Epithelial cell of esophagus (primary cell): ENCODE data around the gene DTD2.
A peak's percentile ranks its signal among the peaks of the same experiment; 100 is the strongest.

ENCODE experiments used
- DNase-seq: peaks from one replicate; pipeline ENCODE4 v3.0.0; 2010; ENCODE audit warnings: low read depth
- H3K4me3 ChIP-seq: 2 replicates; pipeline ENCODE4 v1.5.1; 2011; ENCODE audit warnings: mild to moderate bottlenecking, low read length, control low read depth
- CTCF ChIP-seq: IDR thresholded peaks from 2 replicates; pipeline ENCODE4 v1.5.1; 2011; ENCODE audit warnings: low read depth, mild to moderate bottlenecking, low read length, control low read depth, inconsistent platforms; ENCODE audit not compliant: insufficient read depth; ENCODE audit errors: missing control alignments

Gene DTD2

GRCh38 chr14:31428011-31428410 lies 29.3 kb downstream of the DTD2 start:
- no peak for TF ChIP-seq CTCF
- no peak overlapping the region for H3K4me3 ChIP-seq
- no peak for DNase-seq

GRCh38 chr14:31426663-31427062 lies 30.6 kb downstream of the DTD2 start:
- TF ChIP-seq CTCF, result no peak
- no peak overlapping the region for H3K4me3 ChIP-seq
- no peak for DNase-seq

- no peak for DNase-seq
- TF ChIP-seq CTCF, result no peak
- H3K4me3 ChIP-seq, result no peak overlapping the region
Measured at GRCh38 chr14:31425905-31426304, 31.4 kb downstream of the DTD2 start.

- no peak overlapping the region for H3K4me3 ChIP-seq
- no peak for TF ChIP-seq CTCF
Measured at GRCh38 chr14:31421200-31421599, 36.1 kb downstream of the DTD2 start.

GRCh38 chr14:31420319-31421111 lies 36.8 kb downstream of the DTD2 start, which contains the start of gene HEATR5A:
Gene HEATR5A (minus strand): TSS chr14:31420550. CDS start chr14:31402975, 17,575 bp downstream.
- peak within 1 kb of the TSS; percentile 85 for H3K4me3 ChIP-seq
- TF ChIP-seq CTCF, result no peak
- peak; percentile 96 for DNase-seq

More at GRCh38 chr14:31421200-31421599, 36.1 kb downstream of the DTD2 start:
- no peak for DNase-seq

GRCh38 chr14:31419967-31420318 lies 37.4 kb downstream of the DTD2 start:
- peak overlapping the region; percentile 85 for H3K4me3 ChIP-seq
- DNase-seq, result peak; percentile 49
- no peak for TF ChIP-seq CTCF

- no peak for TF ChIP-seq CTCF
- H3K4me3 ChIP-seq, result peak overlapping the region; percentile 85
- no peak for DNase-seq
Measured at GRCh38 chr14:31419179-31419966, 37.9 kb downstream of the DTD2 start.
